HEK293 (cell line): ENCODE results near the gene COPA.

ENCODE experiments used
- ZNF138 ChIP-seq: fragments of 450-650 bp; formaldehyde crosslinking; IDR thresholded peaks from 2 replicates; pipeline ENCODE4 v1.5.1; 2016; ENCODE audit warnings: missing biosample characterization, missing genetic modification characterization, borderline replicate concordance
- ZNF707 ChIP-seq: fragments of 450-650 bp; formaldehyde crosslinking; IDR thresholded peaks from 2 replicates; pipeline ENCODE4 v1.5.1; 2016; ENCODE audit warnings: missing biosample characterization, missing genetic modification characterization

GRCh38 chr1:160366731-160367515 lies 23.9 kb upstream of the COPA start, which contains the start of gene NHLH1:
- TF ChIP-seq ZNF138 (tag by site-specific recombination) (no peak), ZNF707 (no peak)
